ENCODE results near the gene SSR4.

GRCh38 chrX:153773218-153773611 is 21.3 kb upstream of the SSR4 start:
- TF ChIP-seq CTCF (IDR thresholded peaks at IDR 0.05; ENCODE audit: low read depth, low read length) (no peak), POLR2A (IDR thresholded peaks at IDR 0.05; ENCODE audit: extremely low read depth, insufficient read length) (no peak), MAX (IDR thresholded peaks at IDR 0.05; ENCODE audit: low read depth, low read length) (no peak), MYC (IDR thresholded peaks at IDR 0.05; ENCODE audit: low read depth, low read length) (no peak)
